HEK293T (cell line): ENCODE data around the gene TRIM62.

Experiments
- ARNT ChIP-seq: fragments of 450-650 bp; IDR thresholded peaks from 2 replicates; pipeline ENCODE4 v1.6.1; 2017; ENCODE audit warnings: mild to moderate bottlenecking
- BHLHE40 ChIP-seq: fragments of 450-650 bp; IDR thresholded peaks from 2 replicates; pipeline ENCODE4 v1.6.1; 2016; ENCODE audit warnings: mild to moderate bottlenecking, moderate library complexity, borderline replicate concordance
- CTBP1 ChIP-seq: fragments of 450-650 bp; IDR thresholded peaks from 2 replicates; pipeline ENCODE4 v1.6.1; 2016; ENCODE audit warnings: borderline replicate concordance
- ELF4 ChIP-seq: fragments of 450-650 bp; IDR thresholded peaks from 2 replicates; pipeline ENCODE4 v1.6.1; 2017; ENCODE audit warnings: antibody characterized with exemption
- FOXK2 ChIP-seq: fragments of 450-650 bp; IDR thresholded peaks from 2 replicates; pipeline ENCODE4 v1.6.1; 2016; ENCODE audit warnings: mild to moderate bottlenecking
- FOXM1 ChIP-seq: fragments of 450-650 bp; IDR thresholded peaks from 2 replicates; pipeline ENCODE4 v1.6.1; 2017; ENCODE audit warnings: mild to moderate bottlenecking, borderline replicate concordance
- SP1 ChIP-seq: fragments of 450-650 bp; IDR thresholded peaks from 2 replicates; pipeline ENCODE4 v1.6.1; 2017
- SUZ12 ChIP-seq: fragments of 450-650 bp; IDR thresholded peaks from 2 replicates; pipeline ENCODE4 v1.6.1; 2016; ENCODE audit warnings: mild to moderate bottlenecking
- ZNF384 ChIP-seq: fragments of 450-650 bp; IDR thresholded peaks from 2 replicates; pipeline ENCODE4 v1.6.1; 2016
- TF ChIP-seq, protein P1 (sequence below): fragments of 450-650 bp; IDR thresholded peaks from 2 replicates; pipeline ENCODE4 v1.6.1; 2016

DNA sequence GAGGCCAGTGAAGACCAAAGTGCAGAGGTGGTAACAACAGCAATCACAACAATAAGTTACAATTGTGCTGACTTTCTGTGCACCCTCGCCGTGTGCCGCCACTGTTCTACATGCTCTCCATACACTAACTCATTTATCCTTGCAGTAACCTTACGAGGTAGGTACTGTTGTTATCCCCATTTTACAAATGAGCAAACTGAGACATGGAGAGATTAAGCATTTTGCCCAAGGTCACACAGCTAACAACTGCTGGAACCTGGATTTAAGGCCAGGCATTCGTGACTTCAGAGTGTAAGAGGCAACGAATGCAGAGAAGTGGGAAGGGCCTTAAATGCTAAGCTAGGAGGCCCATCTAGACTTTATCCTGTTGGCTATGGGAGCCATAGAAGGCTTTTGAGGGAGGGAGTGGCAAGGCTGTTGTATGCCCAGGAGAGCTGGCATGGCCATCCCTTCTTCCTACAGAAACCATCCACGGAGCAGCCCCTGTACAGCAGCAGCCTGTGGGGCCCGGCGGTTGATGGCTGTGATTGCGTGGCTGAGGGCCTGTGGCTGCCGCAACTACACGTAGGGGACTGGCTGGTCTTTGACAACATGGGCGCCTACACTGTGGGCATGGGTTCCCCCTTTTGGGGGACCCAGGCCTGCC lies 64.3 kb downstream of the TRIM62 start:
- TF ChIP-seq SUZ12 (no peak), SP1 (no peak), FOXM1 (no peak), FOXK2 (no peak), BHLHE40 (no peak), ZNF384 (no peak), ARNT (no peak), ELF4 (no peak), CTBP1 (no peak)
- TF ChIP-seq, protein P1, sequence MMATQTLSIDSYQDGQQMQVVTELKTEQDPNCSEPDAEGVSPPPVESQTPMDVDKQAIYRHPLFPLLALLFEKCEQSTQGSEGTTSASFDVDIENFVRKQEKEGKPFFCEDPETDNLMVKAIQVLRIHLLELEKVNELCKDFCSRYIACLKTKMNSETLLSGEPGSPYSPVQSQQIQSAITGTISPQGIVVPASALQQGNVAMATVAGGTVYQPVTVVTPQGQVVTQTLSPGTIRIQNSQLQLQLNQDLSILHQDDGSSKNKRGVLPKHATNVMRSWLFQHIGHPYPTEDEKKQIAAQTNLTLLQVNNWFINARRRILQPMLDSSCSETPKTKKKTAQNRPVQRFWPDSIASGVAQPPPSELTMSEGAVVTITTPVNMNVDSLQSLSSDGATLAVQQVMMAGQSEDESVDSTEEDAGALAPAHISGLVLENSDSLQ = no peak
